ENCODE data around the gene PRUNE1.

GRCh38 chr1:151062741-151063371 is 54.6 kb downstream of the PRUNE1 start:
- TF ChIP-seq BHLHE40 (IDR thresholded peaks at IDR 0.05; ENCODE audit: low read depth, low read length), result no peak
- no peak for TF ChIP-seq EP300 (IDR thresholded peaks at IDR 0.05)
- TF ChIP-seq, protein P1, sequence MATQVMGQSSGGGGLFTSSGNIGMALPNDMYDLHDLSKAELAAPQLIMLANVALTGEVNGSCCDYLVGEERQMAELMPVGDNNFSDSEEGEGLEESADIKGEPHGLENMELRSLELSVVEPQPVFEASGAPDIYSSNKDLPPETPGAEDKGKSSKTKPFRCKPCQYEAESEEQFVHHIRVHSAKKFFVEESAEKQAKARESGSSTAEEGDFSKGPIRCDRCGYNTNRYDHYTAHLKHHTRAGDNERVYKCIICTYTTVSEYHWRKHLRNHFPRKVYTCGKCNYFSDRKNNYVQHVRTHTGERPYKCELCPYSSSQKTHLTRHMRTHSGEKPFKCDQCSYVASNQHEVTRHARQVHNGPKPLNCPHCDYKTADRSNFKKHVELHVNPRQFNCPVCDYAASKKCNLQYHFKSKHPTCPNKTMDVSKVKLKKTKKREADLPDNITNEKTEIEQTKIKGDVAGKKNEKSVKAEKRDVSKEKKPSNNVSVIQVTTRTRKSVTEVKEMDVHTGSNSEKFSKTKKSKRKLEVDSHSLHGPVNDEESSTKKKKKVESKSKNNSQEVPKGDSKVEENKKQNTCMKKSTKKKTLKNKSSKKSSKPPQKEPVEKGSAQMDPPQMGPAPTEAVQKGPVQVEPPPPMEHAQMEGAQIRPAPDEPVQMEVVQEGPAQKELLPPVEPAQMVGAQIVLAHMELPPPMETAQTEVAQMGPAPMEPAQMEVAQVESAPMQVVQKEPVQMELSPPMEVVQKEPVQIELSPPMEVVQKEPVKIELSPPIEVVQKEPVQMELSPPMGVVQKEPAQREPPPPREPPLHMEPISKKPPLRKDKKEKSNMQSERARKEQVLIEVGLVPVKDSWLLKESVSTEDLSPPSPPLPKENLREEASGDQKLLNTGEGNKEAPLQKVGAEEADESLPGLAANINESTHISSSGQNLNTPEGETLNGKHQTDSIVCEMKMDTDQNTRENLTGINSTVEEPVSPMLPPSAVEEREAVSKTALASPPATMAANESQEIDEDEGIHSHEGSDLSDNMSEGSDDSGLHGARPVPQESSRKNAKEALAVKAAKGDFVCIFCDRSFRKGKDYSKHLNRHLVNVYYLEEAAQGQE (IDR thresholded peaks at IDR 0.05), result no peak
- TF ChIP-seq, protein P2, sequence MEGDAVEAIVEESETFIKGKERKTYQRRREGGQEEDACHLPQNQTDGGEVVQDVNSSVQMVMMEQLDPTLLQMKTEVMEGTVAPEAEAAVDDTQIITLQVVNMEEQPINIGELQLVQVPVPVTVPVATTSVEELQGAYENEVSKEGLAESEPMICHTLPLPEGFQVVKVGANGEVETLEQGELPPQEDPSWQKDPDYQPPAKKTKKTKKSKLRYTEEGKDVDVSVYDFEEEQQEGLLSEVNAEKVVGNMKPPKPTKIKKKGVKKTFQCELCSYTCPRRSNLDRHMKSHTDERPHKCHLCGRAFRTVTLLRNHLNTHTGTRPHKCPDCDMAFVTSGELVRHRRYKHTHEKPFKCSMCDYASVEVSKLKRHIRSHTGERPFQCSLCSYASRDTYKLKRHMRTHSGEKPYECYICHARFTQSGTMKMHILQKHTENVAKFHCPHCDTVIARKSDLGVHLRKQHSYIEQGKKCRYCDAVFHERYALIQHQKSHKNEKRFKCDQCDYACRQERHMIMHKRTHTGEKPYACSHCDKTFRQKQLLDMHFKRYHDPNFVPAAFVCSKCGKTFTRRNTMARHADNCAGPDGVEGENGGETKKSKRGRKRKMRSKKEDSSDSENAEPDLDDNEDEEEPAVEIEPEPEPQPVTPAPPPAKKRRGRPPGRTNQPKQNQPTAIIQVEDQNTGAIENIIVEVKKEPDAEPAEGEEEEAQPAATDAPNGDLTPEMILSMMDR (IDR thresholded peaks at IDR 0.05), result no peak
